Measurements from ENCODE around the gene ART5. TPM values are rescaled to one million over a fixed set of nuclear protein-coding genes. Genes with fewer than 3 reads are reported as not detected.
"Not testable (repeated sequence)": the region's sequence is repeated elsewhere in the genome, so short reads cannot be mapped to it uniquely, and the experiment has no call there.

The ART5 gene
- total and polyA plus RNA-seq, 10 donors = not detected

DNA sequence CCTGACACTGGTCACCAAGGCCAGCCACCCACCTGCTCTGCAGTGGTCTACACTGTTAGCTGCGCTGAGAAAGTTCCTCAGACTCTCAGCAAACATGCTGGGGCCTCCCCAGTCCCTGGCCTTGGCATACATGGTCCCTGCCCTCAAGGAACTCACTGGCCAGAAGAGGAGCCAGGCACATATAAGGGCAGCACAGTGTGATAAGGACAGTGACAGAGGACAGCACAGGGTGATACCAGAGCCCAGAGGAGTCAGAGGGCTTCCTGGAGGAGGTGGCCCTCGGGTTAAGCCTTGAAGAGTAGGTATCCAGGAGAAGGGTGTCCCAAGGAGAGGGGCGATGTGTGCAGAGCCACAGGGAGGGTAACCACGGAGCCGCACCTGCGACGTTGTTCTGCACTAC, 3.8 kb upstream of the ART5 start:
- 74 to 91% (median 84%) methylated on average over 6 to 7 of the region's 7 CpGs for WGBS, 5 donors
- Histone ChIP-seq H3K9me3 (no peaks in the 10 kb centered on the region), H3K36me3 (no peaks in the 10 kb centered on the region), H3K4me3 (no peak overlapping the region), H3K27ac (no peak overlapping the region), H3K4me1 (peaks cover 6 to 19% (median 15%) of the 10 kb centered on the region in 6 donors), H3K27me3 (replicated peaks in 1 of 7) (peaks cover 0 to 61% (median 20%) of the 10 kb centered on the region in 7 donors)
- DNase-seq = no peak
- intact Hi-C loops (cut with DNase I; ENCODE audit: low total_unique reads) = no loop called here
- no peak for TF ChIP-seq POLR2AphosphoS5 (IDR thresholded peaks at IDR 0.05)
- TF ChIP-seq, protein P1, sequence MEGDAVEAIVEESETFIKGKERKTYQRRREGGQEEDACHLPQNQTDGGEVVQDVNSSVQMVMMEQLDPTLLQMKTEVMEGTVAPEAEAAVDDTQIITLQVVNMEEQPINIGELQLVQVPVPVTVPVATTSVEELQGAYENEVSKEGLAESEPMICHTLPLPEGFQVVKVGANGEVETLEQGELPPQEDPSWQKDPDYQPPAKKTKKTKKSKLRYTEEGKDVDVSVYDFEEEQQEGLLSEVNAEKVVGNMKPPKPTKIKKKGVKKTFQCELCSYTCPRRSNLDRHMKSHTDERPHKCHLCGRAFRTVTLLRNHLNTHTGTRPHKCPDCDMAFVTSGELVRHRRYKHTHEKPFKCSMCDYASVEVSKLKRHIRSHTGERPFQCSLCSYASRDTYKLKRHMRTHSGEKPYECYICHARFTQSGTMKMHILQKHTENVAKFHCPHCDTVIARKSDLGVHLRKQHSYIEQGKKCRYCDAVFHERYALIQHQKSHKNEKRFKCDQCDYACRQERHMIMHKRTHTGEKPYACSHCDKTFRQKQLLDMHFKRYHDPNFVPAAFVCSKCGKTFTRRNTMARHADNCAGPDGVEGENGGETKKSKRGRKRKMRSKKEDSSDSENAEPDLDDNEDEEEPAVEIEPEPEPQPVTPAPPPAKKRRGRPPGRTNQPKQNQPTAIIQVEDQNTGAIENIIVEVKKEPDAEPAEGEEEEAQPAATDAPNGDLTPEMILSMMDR (IDR thresholded peaks at IDR 0.05 in 8 of 11, conservative IDR thresholded peaks at IDR 0.05 in 3 of 11) = no peak
- no peak for TF ChIP-seq POLR2A (IDR thresholded peaks at IDR 0.05)

DNA sequence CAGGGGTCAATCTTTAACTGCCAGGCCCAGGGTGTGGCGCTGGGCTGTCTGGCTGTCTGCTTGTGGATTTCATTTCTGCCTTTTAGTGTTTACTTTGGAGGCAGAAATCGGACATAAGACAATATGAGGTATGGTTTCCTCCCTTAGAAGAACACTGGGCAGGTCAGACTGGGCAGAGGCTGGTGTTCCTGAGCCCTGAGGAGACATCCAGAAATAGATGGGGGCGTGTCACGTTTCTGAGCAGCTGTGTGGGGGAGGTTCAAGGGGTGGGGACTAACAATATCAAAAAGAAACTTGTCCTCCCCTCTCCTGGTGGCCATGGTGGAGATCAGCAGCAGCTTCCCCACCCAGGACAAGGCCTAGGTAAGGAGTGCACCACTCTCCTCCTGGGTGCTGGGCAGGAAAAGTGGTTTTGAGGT, 3.0 kb upstream of the ART5 start, which contains the start of gene ART1:
Gene ART1, plus strand, starts transcription at position 312 of the 419 bp plus-strand sequence. CDS start 14,086 bp downstream, outside the sequence.
- Histone ChIP-seq H3K4me3 (no peak within 1 kb of the TSS), H3K27me3 (replicated peaks in 1 of 7) (peaks cover 0 to 61% (median 20%) of the 10 kb centered on the region in 7 donors), H3K9me3 (no peaks in the 10 kb centered on the region), H3K27ac (no peak within 1 kb of the TSS), H3K4me1 (peaks cover 6 to 19% (median 15%) of the 10 kb centered on the region in 6 donors), H3K36me3 (no peaks in the 10 kb centered on the region)
- intact Hi-C loops (cut with DNase I; ENCODE audit: low total_unique reads) = no loop called here
- no peak for DNase-seq
- WGBS, 5 donors = 66 to 87% (median 73%) methylated on average over 4 of the region's 4 CpGs
- TF ChIP-seq POLR2A (IDR thresholded peaks at IDR 0.05) (no peak), POLR2AphosphoS5 (IDR thresholded peaks at IDR 0.05) (no peak)
- TF ChIP-seq, protein P1 (IDR thresholded peaks at IDR 0.05 in 8 of 11, conservative IDR thresholded peaks at IDR 0.05 in 3 of 11) = no peak

DNA sequence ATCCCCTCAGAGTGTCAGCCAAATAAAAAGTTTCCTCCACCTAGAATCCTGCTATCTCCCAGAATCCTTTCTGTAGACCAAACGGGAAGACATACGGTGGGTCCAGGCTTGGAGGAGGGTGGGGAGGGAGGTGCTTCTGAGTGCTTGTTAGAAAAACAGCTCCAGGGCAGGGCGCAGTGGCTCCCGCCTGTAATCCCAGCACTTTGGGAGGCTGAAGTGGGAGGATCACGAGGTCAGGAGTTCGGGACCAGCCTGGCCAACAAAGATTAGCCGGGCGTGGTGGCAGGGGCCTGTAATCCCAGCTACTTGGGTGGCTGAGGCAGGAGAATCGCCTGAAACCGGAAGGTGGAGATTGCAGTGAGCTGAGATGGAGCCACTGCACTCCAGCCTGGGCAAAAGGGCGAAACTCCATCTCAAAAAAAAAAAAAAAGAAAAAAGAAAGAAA, 1.3 kb upstream of the ART5 start:
- H3K27ac ChIP-seq; intact Hi-C loops (cut with DNase I; ENCODE audit: low total_unique reads); H3K9me3 ChIP-seq; H3K36me3 ChIP-seq; DNase-seq: not testable (repeated sequence)
- peaks cover 0 to 61% (median 20%) of the 10 kb centered on the region in 7 donors for H3K27me3 ChIP-seq (replicated peaks in 1 of 7)
- WGBS, 5 donors = 50 to 64% (median 55%) methylated on average over 10 to 11 of the region's 11 CpGs
- H3K4me1 ChIP-seq = peaks cover 6 to 19% (median 15%) of the 10 kb centered on the region in 6 donors
- peak overlapping the region in 2 of 8 donors; percentile 48 to 70 for H3K4me3 ChIP-seq

DNA sequence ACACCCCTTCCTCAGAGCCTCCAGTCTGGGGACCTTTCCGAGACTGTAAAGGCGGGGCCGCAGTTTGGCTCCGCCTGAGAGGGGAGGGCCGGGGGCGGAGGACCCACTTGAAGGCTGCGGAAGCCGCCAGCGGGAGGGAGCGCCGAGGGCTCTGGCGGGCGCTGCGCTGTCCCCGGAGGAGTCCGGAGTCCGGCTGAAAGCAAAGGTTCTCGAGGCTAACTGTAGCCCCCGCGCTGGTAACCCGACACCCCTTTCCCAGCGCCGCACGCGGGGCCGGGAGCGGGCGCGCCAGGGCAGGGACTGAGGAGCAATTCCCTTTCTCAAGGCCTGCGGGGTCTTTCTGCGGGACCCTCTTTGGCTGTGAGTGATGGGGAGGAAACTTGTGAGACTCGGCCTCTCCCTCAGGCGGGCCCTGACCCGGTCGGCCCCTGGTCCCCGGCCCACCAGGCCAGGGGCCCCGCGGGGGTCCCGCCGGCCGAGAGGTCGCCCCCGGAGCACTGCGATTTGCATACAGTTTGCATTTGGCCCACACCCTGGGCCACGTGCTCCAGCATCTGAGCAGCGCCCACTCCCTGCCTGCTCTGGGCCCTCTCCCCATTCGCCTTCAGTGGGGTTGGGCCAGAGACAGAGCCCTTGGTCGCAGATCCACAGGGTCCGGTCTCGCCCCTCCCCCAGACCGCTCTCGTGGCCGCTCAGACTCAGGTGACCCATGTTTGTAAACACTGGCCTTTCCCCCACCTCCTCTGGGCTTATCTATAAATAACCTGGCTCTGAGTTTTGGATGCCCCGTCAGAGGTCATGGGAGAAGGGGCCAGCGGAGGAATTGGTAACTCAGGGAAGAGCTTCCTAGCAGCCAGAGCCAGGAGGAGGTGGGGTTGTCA, 519 bp upstream of the ART5 start:
- 2 to 5% (median 3%) methylated on average over 12 to 55 of the region's 55 CpGs for WGBS, 5 donors
- peak; percentile 86 for DNase-seq
- TF ChIP-seq POLR2A (IDR thresholded peaks at IDR 0.05) (no peak), POLR2AphosphoS5 (IDR thresholded peaks at IDR 0.05) (peak in 2 of 3 donors; percentile 32 to 61)
- Histone ChIP-seq H3K27ac (no peak overlapping the region), H3K4me3 (peak overlapping the region; percentile 29 to 70 (median 41)), H3K36me3 (no peaks in the 10 kb centered on the region), H3K4me1 (peaks cover 6 to 19% (median 15%) of the 10 kb centered on the region in 6 donors), H3K27me3 (replicated peaks in 1 of 7) (peaks cover 0 to 61% (median 20%) of the 10 kb centered on the region in 7 donors), H3K9me3 (no peaks in the 10 kb centered on the region)
- intact Hi-C loops (cut with DNase I; ENCODE audit: low total_unique reads) = no loop called here

DNA sequence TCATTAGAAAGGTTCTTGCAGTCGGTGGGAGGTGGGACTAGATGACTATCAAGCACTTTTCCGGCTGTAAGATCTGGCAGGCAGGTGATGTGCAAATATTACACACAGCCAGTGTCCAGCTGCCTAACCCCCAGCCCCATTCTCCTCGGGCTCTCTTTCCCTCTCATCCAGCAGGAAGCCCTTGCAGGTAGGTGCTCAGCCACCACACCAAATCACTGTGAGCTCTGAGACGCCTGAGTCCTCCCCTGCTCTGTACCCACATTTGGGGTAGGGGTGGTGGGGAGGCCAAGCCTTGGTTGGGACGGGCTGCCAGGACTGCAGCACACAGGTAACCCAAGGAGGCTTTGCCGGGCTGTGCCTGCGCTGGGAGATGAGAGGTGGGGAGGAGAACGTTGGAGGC, 601 bp downstream of the ART5 start:
- Histone ChIP-seq H3K4me3 (no peak overlapping the region), H3K36me3 (no peaks in the 10 kb centered on the region), H3K27ac (no peak overlapping the region), H3K9me3 (no peaks in the 10 kb centered on the region), H3K4me1 (peaks cover 6 to 19% (median 15%) of the 10 kb centered on the region in 6 donors), H3K27me3 (replicated peaks in 1 of 7) (peaks cover 0 to 50% (median 20%) of the 10 kb centered on the region in 7 donors)
- intact Hi-C loops (cut with DNase I; ENCODE audit: low total_unique reads) = no loop called here
- TF ChIP-seq POLR2A (IDR thresholded peaks at IDR 0.05) (no peak), POLR2AphosphoS5 (IDR thresholded peaks at IDR 0.05) (no peak)
- TF ChIP-seq, protein P1 (IDR thresholded peaks at IDR 0.05 in 8 of 11, conservative IDR thresholded peaks at IDR 0.05 in 3 of 11) = no peak
- no peak for DNase-seq
- whole genome bisulfite sequencing, 5 donors = 68 to 75% (median 72%) methylated on average over 7 to 8 of the region's 8 CpGs
